Mammary microvascular endothelial cell (primary cell): Measurements from ENCODE around the gene FAM216B. TPM values are rescaled to one million over a fixed set of nuclear protein-coding genes. Genes with fewer than 3 reads are reported as not detected.

Experiments
- total RNA-seq: library from RNA; depleted of rRNA; stranded (reverse); fragments of >200 nt; gene quantifications from 2 replicates; pipeline ENCODE4 v1.2.3, GENCODE V29; 2015

FAM216B gene
- not detected in 2 replicates for total RNA-seq

GRCh38 chr13:42781352-42781751, at the start of gene FAM216B:
Gene FAM216B (plus strand): TSS chr13:42781584. CDS start chr13:42784068, 2,484 bp downstream.

Other genes with a start within 250 kb of the FAM216B start
- not detected in 2 replicates for gene TNFSF11, start 207.4 kb upstream of the FAM216B start, total RNA-seq
- gene EPSTI1, start 210.7 kb downstream of the FAM216B start, total RNA-seq: 19.9 and 20.2 TPM in 2 replicates
- 25.2 and 26.4 TPM in 2 replicates for gene DNAJC15, start 242.0 kb downstream of the FAM216B start, total RNA-seq